Measurements from ENCODE around the gene TMEM95.
"Not testable (repeated sequence)": the region's sequence is repeated elsewhere in the genome, so short reads cannot be mapped to it uniquely, and the experiment has no call there.

The TMEM95 gene

DNA sequence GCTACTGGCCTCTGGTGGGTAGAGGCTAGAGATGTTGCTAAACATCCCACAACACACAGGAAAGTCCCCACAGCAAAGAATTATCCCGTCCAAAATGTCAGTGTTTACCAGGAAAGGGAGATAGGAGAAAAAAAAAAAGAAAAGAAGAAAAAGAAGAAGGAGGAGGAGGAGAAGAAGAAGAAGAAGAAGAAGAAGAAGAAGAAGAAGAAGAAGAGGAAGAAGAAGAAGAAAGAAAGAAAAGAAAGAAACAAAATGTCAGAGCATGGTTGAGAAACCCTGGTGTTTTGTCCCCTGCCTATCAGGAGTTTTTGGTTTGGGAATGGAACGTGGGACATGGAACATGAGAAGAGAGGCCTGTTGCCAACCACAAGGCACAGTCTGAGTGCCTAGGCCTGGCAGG lies 2.4 kb downstream of the TMEM95 start:
- H3K27me3 Mint-ChIP-seq: peaks cover 10 to 12% of the 10 kb centered on the region in 2 donors
- no peak for ATAC-seq (replicated peaks)
- H3K4me3 Mint-ChIP-seq: no peak overlapping the region
- no peak for DNase-seq
- H3K27ac Mint-ChIP-seq: no peak overlapping the region
- no peaks in the 10 kb centered on the region for H3K9me3 Mint-ChIP-seq
- peaks cover 6% of the 10 kb centered on the region for H3K36me3 Mint-ChIP-seq (ENCODE audit: insufficient read depth)
- H3K4me1 Mint-ChIP-seq (ENCODE audit: low read depth in 2 of 2): peaks cover 26 to 29% of the 10 kb centered on the region in 2 donors

DNA sequence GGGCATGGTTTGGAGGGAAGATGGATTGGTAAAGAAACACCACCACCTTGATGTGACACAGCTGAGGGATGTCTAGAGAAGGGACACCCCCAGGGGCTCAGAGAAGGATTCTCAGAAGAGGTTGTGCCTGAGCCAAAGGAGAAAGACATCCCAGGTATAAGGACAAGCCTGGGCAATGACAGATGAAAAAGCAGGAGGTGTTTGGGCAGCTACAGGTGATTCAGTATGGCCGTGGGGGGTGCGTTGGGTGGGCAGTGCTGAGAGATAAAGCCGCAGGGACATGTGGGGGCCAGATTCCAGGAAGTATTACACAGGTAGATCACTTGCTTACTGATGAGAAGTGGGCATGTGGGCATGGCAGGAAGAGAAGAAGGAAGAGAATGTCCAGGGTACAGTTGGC lies 7.0 kb downstream of the TMEM95 start:
- no peaks in the 10 kb centered on the region for H3K9me3 Mint-ChIP-seq
- peaks cover 2% of the 10 kb centered on the region for H3K36me3 Mint-ChIP-seq (ENCODE audit: insufficient read depth)
- no peak overlapping the region for H3K27ac Mint-ChIP-seq
- H3K4me3 Mint-ChIP-seq: no peak overlapping the region
- H3K4me1 Mint-ChIP-seq (ENCODE audit: low read depth in 2 of 2): no peaks in the 10 kb centered on the region
- peaks cover 10 to 19% of the 10 kb centered on the region in 2 donors for H3K27me3 Mint-ChIP-seq
- ATAC-seq (replicated peaks) (no peak), DNase-seq (no peak)

DNA sequence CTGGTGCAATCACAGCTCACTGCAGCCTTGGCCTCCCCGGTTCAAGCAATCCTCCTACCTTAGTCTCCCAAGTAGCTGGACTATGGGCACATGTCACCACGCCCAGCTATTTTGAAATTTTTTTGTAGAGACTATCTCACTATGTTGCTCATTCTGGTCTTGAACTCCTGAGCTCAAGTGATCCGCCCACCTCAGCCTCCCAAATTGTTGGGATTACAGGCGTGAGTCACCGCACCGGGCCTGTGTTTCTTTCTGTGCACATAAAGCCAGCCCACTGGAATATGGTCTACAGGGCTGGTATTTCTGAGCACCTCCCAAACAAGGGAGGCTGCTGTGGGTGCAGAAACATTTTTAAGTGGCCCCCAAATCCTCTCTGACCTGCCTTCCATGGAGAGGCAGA lies 8.4 kb downstream of the TMEM95 start:
- H3K4me3 Mint-ChIP-seq: no peak overlapping the region
- peaks cover 10 to 19% of the 10 kb centered on the region in 2 donors for H3K27me3 Mint-ChIP-seq
- no peak for ATAC-seq (replicated peaks)
- no peak for DNase-seq
- no peak overlapping the region for H3K27ac Mint-ChIP-seq
- H3K36me3 Mint-ChIP-seq (ENCODE audit: insufficient read depth): no peaks in the 10 kb centered on the region
- H3K9me3 Mint-ChIP-seq: no peaks in the 10 kb centered on the region
- no peaks in the 10 kb centered on the region for H3K4me1 Mint-ChIP-seq (ENCODE audit: low read depth in 2 of 2)

DNA sequence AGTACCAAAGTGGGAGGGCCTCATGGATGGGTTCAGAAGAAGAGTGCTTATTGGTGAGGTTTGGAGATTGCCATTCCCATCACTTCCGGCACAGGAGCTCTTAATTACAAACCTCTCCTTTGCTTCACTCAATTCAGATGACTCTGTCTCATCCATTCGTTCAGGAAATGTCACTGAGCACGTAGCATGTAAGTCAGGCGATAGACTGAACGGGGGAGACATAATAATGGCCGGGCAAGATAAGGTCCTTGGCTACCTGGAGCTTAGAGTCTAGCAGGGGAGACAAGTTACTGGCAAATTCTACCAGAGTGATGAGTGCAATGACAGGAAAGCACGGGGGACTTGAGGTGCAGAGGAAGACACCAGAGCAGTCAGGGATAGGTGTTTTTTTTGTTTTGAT lies 11.0 kb downstream of the TMEM95 start:
- H3K4me3 Mint-ChIP-seq; DNase-seq; H3K27ac Mint-ChIP-seq; H3K4me1 Mint-ChIP-seq (ENCODE audit: low read depth in 2 of 2); ATAC-seq (replicated peaks); H3K9me3 Mint-ChIP-seq; H3K36me3 Mint-ChIP-seq (ENCODE audit: insufficient read depth): not testable (repeated sequence)
- peaks cover 16 to 34% of the 10 kb centered on the region in 2 donors for H3K27me3 Mint-ChIP-seq

DNA sequence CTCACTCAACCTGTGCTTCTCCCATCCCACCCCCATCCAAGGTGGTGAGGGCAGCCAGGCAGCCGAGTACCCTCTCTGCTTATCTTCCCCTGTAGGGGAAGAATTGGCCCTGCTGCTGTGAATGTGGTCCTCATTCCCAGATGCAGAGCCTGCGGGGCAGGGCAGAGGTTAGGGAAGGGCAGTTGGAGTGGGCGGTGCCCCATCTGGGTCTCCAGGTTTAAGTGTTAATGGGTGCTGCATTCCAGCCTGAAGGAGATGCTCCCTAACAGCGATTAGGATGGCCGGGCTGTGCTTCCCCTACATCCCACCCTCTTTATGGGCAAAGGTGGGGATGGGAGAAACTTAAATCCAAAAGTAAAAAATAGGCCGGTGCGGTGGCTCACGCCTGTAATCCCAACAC lies 12.1 kb downstream of the TMEM95 start:
- DNase-seq: no peak
- H3K9me3 Mint-ChIP-seq: no peaks in the 10 kb centered on the region
- H3K27me3 Mint-ChIP-seq: peaks cover 7 to 26% of the 10 kb centered on the region in 2 donors
- no peak overlapping the region for H3K27ac Mint-ChIP-seq
- no peaks in the 10 kb centered on the region for H3K36me3 Mint-ChIP-seq (ENCODE audit: insufficient read depth)
- no peaks in the 10 kb centered on the region for H3K4me1 Mint-ChIP-seq (ENCODE audit: low read depth in 2 of 2)
- ATAC-seq (replicated peaks): no peak
- H3K4me3 Mint-ChIP-seq: no peak overlapping the region

DNA sequence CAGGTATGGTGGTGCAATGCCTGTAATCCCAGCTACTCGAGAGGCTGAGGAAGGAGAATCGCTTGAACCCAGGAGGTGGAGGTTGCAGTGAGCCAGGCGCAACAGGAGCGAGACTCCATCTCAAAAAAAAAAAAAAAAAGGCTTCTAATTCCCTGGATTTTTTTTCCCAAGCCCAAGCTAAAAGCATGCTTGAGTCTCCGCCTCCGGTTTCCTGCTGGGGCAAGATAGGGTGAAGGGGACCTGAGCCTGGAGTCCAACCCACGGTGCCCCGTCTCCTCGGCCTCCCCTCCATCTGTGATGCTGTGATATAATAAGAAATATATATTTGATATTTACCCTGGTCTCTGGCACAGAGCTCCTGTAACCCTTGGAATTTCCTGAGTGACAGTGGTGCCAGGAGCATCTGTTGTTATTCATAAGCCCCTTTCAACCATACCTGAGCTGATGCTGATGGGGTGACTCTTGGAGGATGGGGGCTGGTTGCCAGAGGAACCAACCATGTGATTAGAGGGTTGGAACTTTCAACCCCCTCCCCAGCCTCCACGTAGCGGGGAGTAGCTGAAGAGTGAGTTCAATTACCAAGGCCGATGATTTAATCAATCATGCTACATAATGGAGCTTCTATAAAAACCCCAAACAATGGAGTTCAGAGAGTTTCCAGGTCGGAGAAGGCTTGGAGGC lies 13.1 kb downstream of the TMEM95 start:
- H3K36me3 Mint-ChIP-seq (ENCODE audit: insufficient read depth): no peaks in the 10 kb centered on the region
- ATAC-seq (replicated peaks): no peak
- H3K9me3 Mint-ChIP-seq: no peaks in the 10 kb centered on the region
- H3K27me3 Mint-ChIP-seq: peaks cover 5 to 21% of the 10 kb centered on the region in 2 donors
- H3K4me1 Mint-ChIP-seq (ENCODE audit: low read depth in 2 of 2): no peaks in the 10 kb centered on the region
- H3K4me3 Mint-ChIP-seq: no peak overlapping the region
- DNase-seq: no peak
- no peak overlapping the region for H3K27ac Mint-ChIP-seq

DNA sequence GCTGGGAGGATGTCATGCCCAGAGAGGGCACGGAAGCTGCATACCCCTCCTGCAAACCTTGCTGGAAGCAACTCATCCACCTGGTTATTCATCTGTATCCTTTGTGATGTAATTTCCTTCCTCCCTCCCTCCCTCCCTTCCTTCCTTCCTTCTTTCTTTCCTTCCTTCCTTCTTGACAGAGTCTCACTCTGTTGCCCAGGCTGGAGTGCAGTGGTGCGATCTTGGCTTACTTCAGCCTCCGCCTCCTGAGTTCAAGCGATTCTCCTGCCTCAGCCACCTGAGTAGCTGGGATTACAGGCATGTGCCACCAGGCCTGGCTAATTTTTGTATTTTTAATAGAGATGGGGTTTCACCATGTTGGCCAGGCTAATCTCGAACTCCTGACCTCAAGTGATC lies 13.6 kb downstream of the TMEM95 start:
- H3K4me1 Mint-ChIP-seq (ENCODE audit: low read depth in 2 of 2); H3K4me3 Mint-ChIP-seq; ATAC-seq (replicated peaks); DNase-seq; H3K9me3 Mint-ChIP-seq; H3K27ac Mint-ChIP-seq; H3K36me3 Mint-ChIP-seq (ENCODE audit: insufficient read depth): not testable (repeated sequence)
- H3K27me3 Mint-ChIP-seq: peaks cover 5 to 21% of the 10 kb centered on the region in 2 donors

DNA sequence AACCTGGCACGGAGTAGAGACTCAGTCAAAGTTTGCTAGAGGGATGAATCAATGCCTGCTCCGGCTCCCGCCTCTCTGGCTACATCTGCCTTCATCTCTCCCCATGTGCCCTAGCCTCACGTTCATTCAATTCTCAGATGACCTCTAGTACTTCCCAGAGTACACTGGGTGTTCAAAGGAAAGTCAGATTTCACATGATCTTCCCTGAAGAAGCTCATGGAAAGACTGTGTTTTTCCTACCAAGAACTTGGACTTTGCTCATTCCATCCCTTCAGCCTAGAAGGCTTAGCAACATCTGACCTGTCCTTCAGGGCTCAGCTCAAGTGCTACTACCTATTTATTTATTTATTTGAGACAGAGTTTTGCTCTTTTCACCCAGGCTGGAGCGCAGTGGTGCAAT lies 14.9 kb downstream of the TMEM95 start:
- no peak overlapping the region for H3K27ac Mint-ChIP-seq
- ATAC-seq (replicated peaks) (no peak), DNase-seq (no peak)
- H3K4me1 Mint-ChIP-seq (ENCODE audit: low read depth in 2 of 2): no peaks in the 10 kb centered on the region
- peaks cover 2% of the 10 kb centered on the region for H3K36me3 Mint-ChIP-seq (ENCODE audit: insufficient read depth)
- no peaks in the 10 kb centered on the region for H3K9me3 Mint-ChIP-seq
- H3K4me3 Mint-ChIP-seq: no peak overlapping the region
- H3K27me3 Mint-ChIP-seq: peaks cover 5 to 21% of the 10 kb centered on the region in 2 donors

DNA sequence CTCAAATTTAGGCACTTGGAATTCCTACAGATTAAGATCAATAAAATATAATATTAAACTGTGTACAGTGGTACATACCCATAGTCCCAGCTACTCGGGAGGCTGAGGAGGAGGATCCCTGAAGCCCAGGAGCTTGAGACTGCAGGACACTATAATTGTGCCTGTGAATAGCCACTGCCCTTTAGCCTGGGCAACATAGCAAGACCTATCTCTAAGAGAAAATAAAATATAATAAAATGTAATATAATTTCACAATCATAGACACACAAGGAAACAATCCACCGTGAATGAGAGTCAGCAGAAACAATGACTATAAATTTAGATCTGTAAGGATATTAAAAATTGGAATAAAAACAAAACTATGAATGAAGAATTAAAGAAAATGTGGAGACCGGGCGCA lies 15.9 kb downstream of the TMEM95 start:
- H3K4me1 Mint-ChIP-seq (ENCODE audit: low read depth in 2 of 2): no peaks in the 10 kb centered on the region
- DNase-seq (no peak), ATAC-seq (replicated peaks) (no peak)
- no peak overlapping the region for H3K27ac Mint-ChIP-seq
- H3K27me3 Mint-ChIP-seq: peaks cover 5 to 16% of the 10 kb centered on the region in 2 donors
- H3K36me3 Mint-ChIP-seq (ENCODE audit: insufficient read depth): peaks cover 2% of the 10 kb centered on the region
- no peaks in the 10 kb centered on the region for H3K9me3 Mint-ChIP-seq
- H3K4me3 Mint-ChIP-seq: no peak overlapping the region

DNA sequence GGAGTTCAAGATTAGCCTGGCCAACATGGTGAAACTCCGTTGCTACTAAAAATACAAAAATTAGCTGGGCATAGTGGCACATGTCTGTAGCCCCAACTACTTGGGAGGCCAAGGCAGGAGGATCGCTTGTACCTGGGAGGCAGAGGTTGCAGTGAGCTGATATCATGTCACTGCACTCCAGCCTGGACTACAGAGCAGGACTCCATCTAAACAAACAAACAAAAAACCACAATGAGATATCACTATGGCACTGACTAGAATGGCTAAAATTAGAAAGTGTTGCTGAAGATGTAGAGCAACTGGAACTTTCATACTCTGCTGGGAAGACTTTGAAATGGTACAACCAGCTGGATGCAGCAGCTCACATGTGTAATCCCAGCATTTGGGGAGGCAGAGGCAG lies 19.4 kb downstream of the TMEM95 start:
- ATAC-seq (replicated peaks) (no peak), DNase-seq (no peak)
- Mint-ChIP-seq H3K36me3 (ENCODE audit: insufficient read depth) (peaks cover 2% of the 10 kb centered on the region), H3K27ac (peak overlapping the region in 1 of 2 donors; percentile 20), H3K4me1 (ENCODE audit: low read depth in 2 of 2) (no peaks in the 10 kb centered on the region), H3K27me3 (peaks cover 15 to 26% of the 10 kb centered on the region in 2 donors), H3K9me3 (no peaks in the 10 kb centered on the region), H3K4me3 (no peak overlapping the region)

DNA sequence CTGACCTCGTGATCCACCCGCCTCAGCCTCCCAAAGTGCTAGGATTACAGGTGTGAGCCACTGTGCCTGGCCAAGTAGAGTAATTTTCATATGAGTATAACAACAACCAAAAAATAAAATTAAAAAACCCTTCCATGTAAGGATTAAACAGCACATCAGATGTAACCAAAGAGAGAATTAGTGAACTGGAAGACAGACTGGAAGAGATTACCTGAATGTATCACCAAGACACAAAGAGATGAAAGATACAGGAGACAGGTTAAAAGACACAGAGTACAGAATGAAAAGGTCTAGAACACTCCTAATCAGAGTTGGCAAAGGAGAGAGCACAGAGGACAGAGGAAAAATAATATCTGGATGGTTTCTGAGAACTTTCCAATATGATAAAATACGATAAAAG lies 24.2 kb downstream of the TMEM95 start:
- Mint-ChIP-seq H3K36me3 (ENCODE audit: insufficient read depth) (peaks cover 10% of the 10 kb centered on the region), H3K27me3 (peaks cover 41 to 43% of the 10 kb centered on the region in 2 donors), H3K4me1 (ENCODE audit: low read depth in 2 of 2) (peaks cover 0 to 3% of the 10 kb centered on the region in 2 donors), H3K9me3 (no peaks in the 10 kb centered on the region), H3K4me3 (no peak overlapping the region), H3K27ac (no peak overlapping the region)
- DNase-seq (no peak), ATAC-seq (replicated peaks) (no peak)

DNA sequence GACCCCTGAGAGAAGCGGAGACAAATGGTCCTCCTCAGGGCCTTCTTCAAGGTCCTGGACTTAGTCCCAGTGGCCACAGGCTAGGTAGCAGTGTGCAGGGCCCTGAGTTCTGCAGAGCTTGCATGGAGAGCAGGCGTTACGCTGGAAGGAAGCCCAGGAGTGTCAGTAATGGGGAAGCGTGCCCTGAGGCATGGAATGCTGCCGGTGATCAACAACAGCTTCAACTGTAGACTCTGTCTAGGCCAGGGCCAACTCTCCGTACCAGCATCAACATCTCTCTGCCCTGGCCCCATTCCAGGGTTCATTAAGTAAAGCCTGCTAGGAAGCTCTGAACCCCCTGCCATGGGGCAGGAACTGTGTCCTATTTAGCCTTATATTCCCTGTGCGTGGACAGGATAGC lies 25.4 kb downstream of the TMEM95 start:
- Mint-ChIP-seq H3K27me3 (peaks cover 41 to 43% of the 10 kb centered on the region in 2 donors), H3K27ac (no peak overlapping the region), H3K4me1 (ENCODE audit: low read depth in 2 of 2) (peaks cover 5 to 7% of the 10 kb centered on the region in 2 donors), H3K36me3 (ENCODE audit: insufficient read depth) (peaks cover 8% of the 10 kb centered on the region), H3K9me3 (no peaks in the 10 kb centered on the region), H3K4me3 (no peak overlapping the region)
- ATAC-seq (replicated peaks) (no peak), DNase-seq (no peak)

DNA sequence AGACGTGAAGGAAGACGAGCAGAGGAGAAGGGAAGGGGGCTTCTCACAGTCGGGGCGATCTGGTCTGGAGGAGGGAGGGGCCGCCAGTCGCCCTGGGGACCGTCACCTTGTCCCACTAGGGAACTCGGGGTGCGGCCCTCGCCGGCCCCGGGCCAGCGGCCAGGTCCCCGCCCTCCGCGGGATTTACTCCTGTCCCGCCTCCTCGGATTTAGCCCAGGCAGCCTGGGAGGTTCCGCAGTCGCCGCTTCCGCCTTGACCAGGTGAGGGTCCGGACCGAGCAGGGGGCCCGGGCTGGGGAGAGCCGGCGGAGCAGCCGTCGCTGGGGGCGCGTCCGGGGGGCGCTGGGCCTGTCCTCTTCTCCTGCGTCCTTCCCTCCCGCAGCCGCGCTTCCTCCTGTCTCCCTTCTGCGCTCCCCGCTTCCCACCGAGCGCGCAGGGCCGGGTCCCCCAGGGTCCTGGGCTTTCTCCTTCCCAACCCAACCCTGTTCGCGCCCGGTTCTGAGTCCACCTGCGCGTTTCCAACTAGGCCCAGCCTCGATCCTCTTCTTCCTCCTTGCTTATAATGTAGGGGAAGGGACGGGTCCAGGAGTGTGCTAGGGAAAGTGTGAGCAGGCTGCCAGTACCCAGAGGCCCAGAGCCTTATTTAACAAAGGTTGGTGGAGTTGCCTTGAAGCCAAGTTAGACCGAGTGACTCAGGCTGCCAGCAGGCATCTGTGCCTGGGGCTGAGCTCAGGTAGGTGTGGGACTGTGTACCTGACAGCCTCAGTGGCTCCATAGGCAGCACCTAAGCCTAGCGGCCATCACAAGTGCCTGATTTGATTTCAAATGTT lies 26.1 kb downstream of the TMEM95 start, which contains the start of gene TNK1:
Gene TNK1 (plus strand): TSS at position 235 of the 829 bp plus-strand sequence. CDS start 1,838 bp downstream, outside the sequence.
- H3K27me3 Mint-ChIP-seq: peaks cover 41 to 43% of the 10 kb centered on the region in 2 donors
- H3K27ac Mint-ChIP-seq: no peak within 1 kb of the TSS
- H3K9me3 Mint-ChIP-seq: no peaks in the 10 kb centered on the region

DNA sequence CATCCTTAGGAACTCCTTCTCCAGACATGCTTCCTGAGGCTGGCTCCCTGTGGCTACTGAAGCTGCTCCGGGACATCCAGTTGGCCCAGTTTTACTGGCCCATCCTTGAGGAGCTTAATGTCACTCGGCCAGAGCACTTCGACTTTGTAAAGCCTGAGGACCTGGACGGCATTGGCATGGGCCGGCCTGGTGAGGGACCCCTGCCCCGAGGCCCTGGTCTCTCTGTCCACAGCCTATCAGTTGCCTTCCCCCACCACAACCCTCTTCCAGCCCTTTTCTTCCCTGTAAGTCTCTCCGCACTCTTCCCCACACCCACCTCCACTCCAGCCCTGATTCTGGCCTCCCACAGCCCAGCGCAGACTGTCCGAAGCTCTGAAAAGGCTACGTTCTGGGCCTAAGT lies 27.9 kb downstream of the TMEM95 start:
- DNase-seq: no peak
- Mint-ChIP-seq H3K4me3 (peak overlapping the region; percentile 65 to 71), H3K27ac (no peak overlapping the region), H3K9me3 (no peaks in the 10 kb centered on the region), H3K36me3 (ENCODE audit: insufficient read depth) (peaks cover 13% of the 10 kb centered on the region), H3K27me3 (peaks cover 29 to 43% of the 10 kb centered on the region in 2 donors), H3K4me1 (ENCODE audit: low read depth in 2 of 2) (peaks cover 5 to 9% of the 10 kb centered on the region in 2 donors)
- no peak for ATAC-seq (replicated peaks)

More for the DNA sequence above, 26.1 kb downstream of the TMEM95 start, which contains the start of gene TNK1:
- no peak for DNase-seq
- Mint-ChIP-seq H3K4me1 (ENCODE audit: low read depth in 2 of 2) (peaks cover 5 to 7% of the 10 kb centered on the region in 2 donors), H3K36me3 (ENCODE audit: insufficient read depth) (peaks cover 8% of the 10 kb centered on the region), H3K4me3 (peak within 1 kb of the TSS in 1 of 2 donors; percentile 65)
- no peak for ATAC-seq (replicated peaks)
